Neural progenitor cell (in vitro differentiated cells): Measurements from ENCODE around the gene KIF9. TPM values are rescaled to one million over a fixed set of nuclear protein-coding genes. Genes with fewer than 3 reads are reported as not detected.

Experiments
- DNase-seq: peaks from one replicate; pipeline ENCODE4 v3.0.0-alpha.2; 2016; ENCODE audit warnings: low spot score
- H2AFZ ChIP-seq: fragments of 200-600 bp; sonication (generic); replicated peaks from 2 replicates; pipeline ENCODE4 v1.6.1; 2016; ENCODE audit warnings: antibody characterized with exemption
- H3F3A ChIP-seq: fragments of 200-600 bp; sonication (generic); 2 replicates; pipeline ENCODE4 v1.6.1; 2016; ENCODE audit warnings: antibody characterized with exemption, low read depth
- H3K27ac ChIP-seq: fragments of 200-600 bp; sonication (generic); 2 replicates; pipeline ENCODE4 v1.5.1; 2016; ENCODE audit warnings: mild to moderate bottlenecking
- H3K27me3 ChIP-seq: fragments of 200-600 bp; sonication (generic); 2 replicates; pipeline ENCODE4 v1.6.1; 2016; ENCODE audit warnings: mild to moderate bottlenecking, moderate library complexity
- H3K36me3 ChIP-seq: fragments of 200-600 bp; sonication (generic); 2 replicates; pipeline ENCODE4 v1.5.1; 2016
- H3K4me1 ChIP-seq: fragments of 200-600 bp; sonication (generic); 2 replicates; pipeline ENCODE4 v1.6.1; 2016; ENCODE audit warnings: mixed run types
- H3K4me2 ChIP-seq: fragments of 200-600 bp; sonication (generic); 2 replicates; pipeline ENCODE4 v1.6.1; 2016
- H3K4me3 ChIP-seq: fragments of 200-600 bp; sonication (generic); 2 replicates; pipeline ENCODE4 v1.5.1; 2016
- H3K79me2 ChIP-seq: fragments of 200-600 bp; sonication (generic); 2 replicates; pipeline ENCODE4 v1.6.1; 2016; ENCODE audit warnings: low read depth
- H3K9ac ChIP-seq: fragments of 200-600 bp; sonication (generic); 2 replicates; pipeline ENCODE4 v1.6.1; 2016
- H3K9me3 ChIP-seq: fragments of 200-600 bp; sonication (generic); 2 replicates; pipeline ENCODE4 v1.5.1; 2016; ENCODE audit warnings: low read depth
- H4K20me1 ChIP-seq: fragments of 200-600 bp; sonication (generic); 2 replicates; pipeline ENCODE4 v1.6.1; 2016; ENCODE audit warnings: low read depth
- H3K27ac Mint-ChIP-seq: 3 replicates; pipeline ENCODE4 v1.8.0; 2021; ENCODE audit warnings: mixed read lengths
- H3K27me3 Mint-ChIP-seq: 2 replicates; pipeline ENCODE4 v1.8.0; 2022; ENCODE audit warnings: low read depth, mild to moderate bottlenecking, inconsistent platforms, moderate library complexity, mixed read lengths; ENCODE audit not compliant: insufficient read depth
- H3K36me3 Mint-ChIP-seq: 3 replicates; pipeline ENCODE4 v1.8.0; 2021; ENCODE audit warnings: mixed read lengths
- H3K4me1 Mint-ChIP-seq: 3 replicates; pipeline ENCODE4 v1.8.0; 2021; ENCODE audit warnings: mixed read lengths
- H3K4me3 Mint-ChIP-seq: 3 replicates; pipeline ENCODE4 v1.8.0; 2021; ENCODE audit warnings: mild to moderate bottlenecking, moderate library complexity, mixed read lengths
- H3K9me3 Mint-ChIP-seq: 3 replicates; pipeline ENCODE4 v1.8.0; 2020; ENCODE audit warnings: mixed read lengths
- CTCF ChIP-seq: fragments of 200-600 bp; sonication (generic); IDR thresholded peaks from 2 replicates; pipeline ENCODE4 v1.5.1; 2017; ENCODE audit warnings: antibody characterized with exemption, mild to moderate bottlenecking
- EZH2 ChIP-seq: fragments of 200-600 bp; sonication (generic); IDR thresholded peaks from 2 replicates; pipeline ENCODE4 v1.6.1; 2017; ENCODE audit warnings: antibody characterized with exemption, mild to moderate bottlenecking, moderate library complexity
- EZH2phosphoT487 ChIP-seq: fragments of 200-600 bp; sonication (generic); IDR thresholded peaks from 2 replicates; pipeline ENCODE4 v1.6.1; 2017; ENCODE audit warnings: antibody characterized with exemption
- total RNA-seq: library from RNA; depleted of rRNA; stranded (reverse); fragments of >200 nt; gene quantifications from 2 replicates; pipeline ENCODE4 v1.2.3, GENCODE V29; 2015; ENCODE audit warnings: low replicate concordance

Gene KIF9, protein sequence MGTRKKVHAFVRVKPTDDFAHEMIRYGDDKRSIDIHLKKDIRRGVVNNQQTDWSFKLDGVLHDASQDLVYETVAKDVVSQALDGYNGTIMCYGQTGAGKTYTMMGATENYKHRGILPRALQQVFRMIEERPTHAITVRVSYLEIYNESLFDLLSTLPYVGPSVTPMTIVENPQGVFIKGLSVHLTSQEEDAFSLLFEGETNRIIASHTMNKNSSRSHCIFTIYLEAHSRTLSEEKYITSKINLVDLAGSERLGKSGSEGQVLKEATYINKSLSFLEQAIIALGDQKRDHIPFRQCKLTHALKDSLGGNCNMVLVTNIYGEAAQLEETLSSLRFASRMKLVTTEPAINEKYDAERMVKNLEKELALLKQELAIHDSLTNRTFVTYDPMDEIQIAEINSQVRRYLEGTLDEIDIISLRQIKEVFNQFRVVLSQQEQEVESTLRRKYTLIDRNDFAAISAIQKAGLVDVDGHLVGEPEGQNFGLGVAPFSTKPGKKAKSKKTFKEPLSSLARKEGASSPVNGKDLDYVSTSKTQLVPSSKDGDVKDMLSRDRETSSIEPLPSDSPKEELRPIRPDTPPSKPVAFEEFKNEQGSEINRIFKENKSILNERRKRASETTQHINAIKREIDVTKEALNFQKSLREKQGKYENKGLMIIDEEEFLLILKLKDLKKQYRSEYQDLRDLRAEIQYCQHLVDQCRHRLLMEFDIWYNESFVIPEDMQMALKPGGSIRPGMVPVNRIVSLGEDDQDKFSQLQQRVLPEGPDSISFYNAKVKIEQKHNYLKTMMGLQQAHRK
- 4.2 and 6.4 TPM in 2 replicates for total RNA-seq

- H3K9me3 ChIP-seq: no peaks in the 10 kb centered on the region
- peaks cover 45% of the 10 kb centered on the region for H3K79me2 ChIP-seq
- peak within 1 kb of the TSS; percentile 99 for H3K27ac Mint-ChIP-seq
- no peaks in the 10 kb centered on the region for H3K36me3 ChIP-seq
- peak within 1 kb of the TSS; percentile 84 for H3K4me3 ChIP-seq
- peak; percentile 96 for DNase-seq
- peak within 1 kb of the TSS; percentile 54 for H3K9ac ChIP-seq
- H3K4me3 Mint-ChIP-seq: peak within 1 kb of the TSS; percentile 99
- peaks cover 22% of the 10 kb centered on the region for H3F3A ChIP-seq
- H3K4me2 ChIP-seq: peak within 1 kb of the TSS; percentile 93
- H3K27ac ChIP-seq: no peak within 1 kb of the TSS
- peaks cover 20% of the 10 kb centered on the region for H3K4me1 Mint-ChIP-seq
- no peaks in the 10 kb centered on the region for H3K36me3 Mint-ChIP-seq
- H2AFZ ChIP-seq: peak within 1 kb of the TSS; percentile 81
- H3K27me3 Mint-ChIP-seq: peaks cover 3% of the 10 kb centered on the region
- H3K4me1 ChIP-seq: peaks cover 5% of the 10 kb centered on the region
- H3K27me3 ChIP-seq: no peaks in the 10 kb centered on the region
- no peaks in the 10 kb centered on the region for H3K9me3 Mint-ChIP-seq
- no peak for TF ChIP-seq CTCF
- no peak for TF ChIP-seq EZH2
- peak; percentile 16 for TF ChIP-seq EZH2phosphoT487
- no peaks in the 10 kb centered on the region for H4K20me1 ChIP-seq
Measured at GRCh38 chr3:47282424-47283192, at the start of gene KIF9, which contains the start of gene KLHL18. TSS of gene KIF9 (minus strand) at chr3:47282799. CDS start at chr3:47277374, 5,425 bp downstream. TSS of gene KLHL18 (plus strand) at chr3:47282944. CDS start at chr3:47282966, 22 bp downstream.

DNA sequence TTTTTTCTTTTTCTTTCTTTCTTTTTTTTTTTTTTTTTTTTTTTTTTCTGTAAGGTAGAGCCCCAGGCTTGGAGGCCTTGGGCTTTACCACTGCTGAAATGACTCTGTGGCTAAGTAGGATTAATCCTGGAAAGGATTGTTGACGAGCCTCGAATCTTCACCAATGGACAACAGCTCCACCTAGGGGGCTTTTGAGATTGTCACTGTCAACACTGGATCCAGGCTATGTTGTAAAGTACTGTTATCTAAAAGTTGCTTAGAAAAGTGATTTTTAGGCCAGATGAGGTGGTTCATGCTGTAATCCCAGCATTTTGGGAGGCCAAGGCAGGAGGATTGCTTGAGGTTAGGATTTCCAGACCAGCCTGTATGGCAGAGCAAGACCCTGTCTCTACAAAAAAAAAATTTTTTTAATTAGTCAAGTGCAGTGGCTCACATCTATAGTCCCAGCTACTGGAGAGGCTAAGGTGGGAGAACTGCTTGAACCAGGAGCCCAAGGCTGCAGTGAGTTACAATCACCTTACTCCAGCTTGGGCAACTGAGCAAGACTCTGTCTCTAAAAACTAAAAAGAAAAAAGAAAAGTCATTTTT is 41.8 kb upstream of the KIF9 start:
- peaks cover 4% of the 10 kb centered on the region for H4K20me1 ChIP-seq
- H3K9ac ChIP-seq: no peak overlapping the region
- no peaks in the 10 kb centered on the region for H3K9me3 Mint-ChIP-seq
- H3K4me1 ChIP-seq: no peaks in the 10 kb centered on the region
- H3K27me3 Mint-ChIP-seq: peaks cover 5% of the 10 kb centered on the region
- H3K36me3 ChIP-seq: no peaks in the 10 kb centered on the region
- no peaks in the 10 kb centered on the region for H3K9me3 ChIP-seq
- no peak overlapping the region for H3K27ac Mint-ChIP-seq
- no peaks in the 10 kb centered on the region for H3K4me1 Mint-ChIP-seq
- no peak overlapping the region for H3K4me2 ChIP-seq
- no peak overlapping the region for H2AFZ ChIP-seq
- H3F3A ChIP-seq: peaks cover 4% of the 10 kb centered on the region
- no peaks in the 10 kb centered on the region for H3K27me3 ChIP-seq
- H3K27ac ChIP-seq: no peak overlapping the region
- H3K36me3 Mint-ChIP-seq: peaks cover 7% of the 10 kb centered on the region
- peak; percentile 91 for DNase-seq
- H3K79me2 ChIP-seq: no peaks in the 10 kb centered on the region
- no peak overlapping the region for H3K4me3 Mint-ChIP-seq
- H3K4me3 ChIP-seq: no peak overlapping the region
- TF ChIP-seq EZH2phosphoT487 (no peak), CTCF (peak; percentile 83)

- peaks cover 4% of the 10 kb centered on the region for H3F3A ChIP-seq
- H3K4me3 Mint-ChIP-seq: no peak overlapping the region
- no peak overlapping the region for H3K27ac ChIP-seq
- no peaks in the 10 kb centered on the region for H3K36me3 ChIP-seq
- H3K27me3 Mint-ChIP-seq: peaks cover 5% of the 10 kb centered on the region
- H3K27ac Mint-ChIP-seq: no peak overlapping the region
- no peaks in the 10 kb centered on the region for H3K9me3 ChIP-seq
- TF ChIP-seq EZH2 (no peak), CTCF (no peak), EZH2phosphoT487 (no peak)
- peaks cover 7% of the 10 kb centered on the region for H3K36me3 Mint-ChIP-seq
- no peak overlapping the region for H2AFZ ChIP-seq
- H3K79me2 ChIP-seq: no peaks in the 10 kb centered on the region
- H3K4me3 ChIP-seq: no peak overlapping the region
- H3K4me1 ChIP-seq: no peaks in the 10 kb centered on the region
- no peak overlapping the region for H3K4me2 ChIP-seq
- no peaks in the 10 kb centered on the region for H3K9me3 Mint-ChIP-seq
- no peaks in the 10 kb centered on the region for H3K4me1 Mint-ChIP-seq
- H3K9ac ChIP-seq: no peak overlapping the region
- peaks cover 4% of the 10 kb centered on the region for H4K20me1 ChIP-seq
- DNase-seq: no peak
- H3K27me3 ChIP-seq: no peaks in the 10 kb centered on the region
Measured at GRCh38 chr3:47323431-47324277, 41.1 kb upstream of the KIF9 start.
